ENCODE data around the gene COL20A1. TPM values are rescaled to one million over a fixed set of nuclear protein-coding genes. Genes with fewer than 3 reads are reported as not detected.

COL20A1 gene
- total RNA-seq, 1 donor from 2014 or later: not detected

DNA sequence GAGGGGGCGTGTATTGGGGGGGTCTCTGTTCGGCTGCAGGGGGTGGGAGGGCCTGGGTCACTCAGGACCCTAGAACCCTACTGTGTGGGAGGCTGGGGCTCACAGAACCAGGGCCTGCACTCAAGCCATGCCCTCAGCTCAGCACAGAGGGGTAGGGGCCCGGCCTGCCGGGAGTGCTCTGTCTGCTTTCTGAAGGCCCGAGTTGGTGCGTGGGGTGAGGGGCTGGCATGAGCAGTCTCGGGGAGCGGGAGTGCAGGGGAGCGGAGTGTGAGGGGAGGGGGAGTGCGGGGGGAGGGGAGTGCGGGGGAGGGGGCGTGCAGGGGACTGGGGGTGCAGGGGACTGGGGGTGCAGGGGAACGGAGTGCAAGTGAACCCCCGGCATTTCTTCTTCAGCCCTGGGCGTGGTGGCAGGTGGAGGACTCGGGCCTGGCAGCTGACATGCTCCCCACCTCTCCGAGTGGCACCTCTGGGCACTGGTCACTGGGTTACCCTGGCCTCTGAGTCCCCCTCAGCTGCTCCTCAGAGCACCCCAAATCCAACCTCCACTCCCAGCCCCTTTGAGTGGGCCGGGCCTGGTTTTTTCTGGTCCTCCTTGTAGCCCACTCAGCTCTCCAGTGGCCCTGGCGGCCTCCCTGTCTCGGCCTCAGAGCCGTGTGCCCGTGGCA lies 1.0 kb downstream of the COL20A1 start:
- Histone ChIP-seq H3K27ac (no peak overlapping the region), H3K36me3 (no peaks in the 10 kb centered on the region), H3K4me3 (no peak overlapping the region), H3K27me3 (peaks cover 7% of the 10 kb centered on the region), H3K9me3 (no peaks in the 10 kb centered on the region), H3K4me1 (no peaks in the 10 kb centered on the region)
- TF ChIP-seq POLR2AphosphoS5 (IDR thresholded peaks at IDR 0.05; ENCODE audit: insufficient read depth in 1 of 2, low read depth in 1 of 2) (no peak), POLR2A (IDR thresholded peaks at IDR 0.05) (no peak)
- TF ChIP-seq, protein P1, sequence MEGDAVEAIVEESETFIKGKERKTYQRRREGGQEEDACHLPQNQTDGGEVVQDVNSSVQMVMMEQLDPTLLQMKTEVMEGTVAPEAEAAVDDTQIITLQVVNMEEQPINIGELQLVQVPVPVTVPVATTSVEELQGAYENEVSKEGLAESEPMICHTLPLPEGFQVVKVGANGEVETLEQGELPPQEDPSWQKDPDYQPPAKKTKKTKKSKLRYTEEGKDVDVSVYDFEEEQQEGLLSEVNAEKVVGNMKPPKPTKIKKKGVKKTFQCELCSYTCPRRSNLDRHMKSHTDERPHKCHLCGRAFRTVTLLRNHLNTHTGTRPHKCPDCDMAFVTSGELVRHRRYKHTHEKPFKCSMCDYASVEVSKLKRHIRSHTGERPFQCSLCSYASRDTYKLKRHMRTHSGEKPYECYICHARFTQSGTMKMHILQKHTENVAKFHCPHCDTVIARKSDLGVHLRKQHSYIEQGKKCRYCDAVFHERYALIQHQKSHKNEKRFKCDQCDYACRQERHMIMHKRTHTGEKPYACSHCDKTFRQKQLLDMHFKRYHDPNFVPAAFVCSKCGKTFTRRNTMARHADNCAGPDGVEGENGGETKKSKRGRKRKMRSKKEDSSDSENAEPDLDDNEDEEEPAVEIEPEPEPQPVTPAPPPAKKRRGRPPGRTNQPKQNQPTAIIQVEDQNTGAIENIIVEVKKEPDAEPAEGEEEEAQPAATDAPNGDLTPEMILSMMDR (IDR thresholded peaks at IDR 0.05): no peak
- intact Hi-C loops (cut with DNase I): no loop called here
- DNase-seq (ENCODE audit: extremely low spot score in 2 of 2): no peak

DNA sequence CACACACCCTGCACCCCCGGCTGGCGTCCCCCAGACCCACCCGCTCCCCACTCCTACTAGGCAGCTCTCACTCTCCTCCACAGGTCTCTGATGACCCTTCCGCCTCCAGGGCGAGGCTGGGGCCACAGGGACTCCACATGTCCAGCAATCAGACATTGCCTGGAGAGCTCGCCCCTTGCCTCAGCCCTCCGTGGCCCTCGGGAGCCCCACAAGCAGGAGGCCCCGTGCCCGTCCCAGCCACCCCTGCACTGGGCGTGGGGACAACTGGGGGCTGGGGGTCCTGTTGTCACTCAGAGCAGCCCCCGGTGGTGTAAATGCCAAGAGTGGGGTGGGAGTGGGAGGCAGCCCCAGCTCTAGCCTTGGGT lies 1.5 kb downstream of the COL20A1 start:
- no peaks in the 10 kb centered on the region for H3K4me1 ChIP-seq
- H3K4me3 ChIP-seq: no peak overlapping the region
- H3K27ac ChIP-seq: no peak overlapping the region
- H3K9me3 ChIP-seq: no peaks in the 10 kb centered on the region
- intact Hi-C loops (cut with DNase I): no loop called here
- H3K36me3 ChIP-seq: no peaks in the 10 kb centered on the region
- TF ChIP-seq, protein P1 (IDR thresholded peaks at IDR 0.05): no peak
- TF ChIP-seq POLR2AphosphoS5 (IDR thresholded peaks at IDR 0.05; ENCODE audit: insufficient read depth in 1 of 2, low read depth in 1 of 2) (no peak), POLR2A (IDR thresholded peaks at IDR 0.05) (no peak)
- H3K27me3 ChIP-seq: peaks cover 7% of the 10 kb centered on the region
- no peak for DNase-seq (ENCODE audit: extremely low spot score in 2 of 2)

DNA sequence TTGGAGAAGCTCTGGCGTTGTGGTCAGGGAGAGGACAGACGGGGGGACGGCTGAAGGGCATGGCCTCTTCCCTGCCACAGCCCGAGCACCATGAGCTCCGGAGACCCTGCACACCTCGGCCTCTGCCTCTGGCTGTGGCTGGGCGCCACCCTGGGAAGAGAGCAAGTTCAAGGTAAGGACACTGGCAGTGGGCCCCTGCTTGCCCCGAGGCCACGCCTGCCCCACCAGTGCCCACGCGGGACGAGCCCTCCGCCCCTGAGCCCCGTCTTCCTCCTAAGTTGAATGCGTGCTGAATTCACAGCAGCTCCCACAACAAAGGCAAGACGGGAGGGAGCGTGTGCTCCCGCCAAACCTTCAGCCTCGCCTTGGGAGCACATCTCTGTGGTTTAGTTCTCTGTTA lies 2.0 kb downstream of the COL20A1 start:
- H3K36me3 ChIP-seq: no peaks in the 10 kb centered on the region
- no peaks in the 10 kb centered on the region for H3K9me3 ChIP-seq
- no peak for DNase-seq (ENCODE audit: extremely low spot score in 2 of 2)
- peaks cover 7% of the 10 kb centered on the region for H3K27me3 ChIP-seq
- no peaks in the 10 kb centered on the region for H3K4me1 ChIP-seq
- no peak for TF ChIP-seq POLR2A (IDR thresholded peaks at IDR 0.05)
- TF ChIP-seq, protein P1 (IDR thresholded peaks at IDR 0.05): no peak
- no peak for TF ChIP-seq POLR2AphosphoS5 (IDR thresholded peaks at IDR 0.05; ENCODE audit: insufficient read depth in 1 of 2, low read depth in 1 of 2)
- intact Hi-C loops (cut with DNase I): no loop called here
- no peak overlapping the region for H3K27ac ChIP-seq
- H3K4me3 ChIP-seq: no peak overlapping the region

DNA sequence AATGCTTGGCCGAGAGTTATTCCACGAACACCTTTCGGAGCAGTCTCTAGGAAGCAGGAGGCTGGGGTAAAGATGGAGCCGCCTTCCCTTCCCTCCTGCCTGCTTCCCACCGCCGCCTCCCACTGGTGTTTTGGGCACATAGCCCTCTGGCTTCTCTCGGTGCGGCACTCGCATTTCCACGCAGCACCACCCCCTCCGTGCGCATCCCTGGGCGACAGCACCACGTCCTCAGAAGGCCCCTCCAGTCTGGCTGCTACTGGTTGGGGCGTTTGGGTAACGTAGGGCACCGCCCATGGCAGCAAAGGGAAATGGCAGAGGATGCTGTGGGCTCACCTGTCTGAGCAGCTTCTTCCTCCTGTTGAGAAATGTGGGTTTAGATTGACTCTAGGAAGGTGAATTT lies 2.4 kb downstream of the COL20A1 start:
- no peaks in the 10 kb centered on the region for H3K36me3 ChIP-seq
- H3K9me3 ChIP-seq: no peaks in the 10 kb centered on the region
- no peak overlapping the region for H3K4me3 ChIP-seq
- H3K27me3 ChIP-seq: peaks cover 7% of the 10 kb centered on the region
- no peak for TF ChIP-seq POLR2AphosphoS5 (IDR thresholded peaks at IDR 0.05; ENCODE audit: insufficient read depth in 1 of 2, low read depth in 1 of 2)
- no peak for TF ChIP-seq POLR2A (IDR thresholded peaks at IDR 0.05)
- TF ChIP-seq, protein P1 (IDR thresholded peaks at IDR 0.05): no peak
- DNase-seq (ENCODE audit: extremely low spot score in 2 of 2): no peak
- H3K4me1 ChIP-seq: no peaks in the 10 kb centered on the region
- H3K27ac ChIP-seq: no peak overlapping the region
- intact Hi-C loops (cut with DNase I): no loop called here

DNA sequence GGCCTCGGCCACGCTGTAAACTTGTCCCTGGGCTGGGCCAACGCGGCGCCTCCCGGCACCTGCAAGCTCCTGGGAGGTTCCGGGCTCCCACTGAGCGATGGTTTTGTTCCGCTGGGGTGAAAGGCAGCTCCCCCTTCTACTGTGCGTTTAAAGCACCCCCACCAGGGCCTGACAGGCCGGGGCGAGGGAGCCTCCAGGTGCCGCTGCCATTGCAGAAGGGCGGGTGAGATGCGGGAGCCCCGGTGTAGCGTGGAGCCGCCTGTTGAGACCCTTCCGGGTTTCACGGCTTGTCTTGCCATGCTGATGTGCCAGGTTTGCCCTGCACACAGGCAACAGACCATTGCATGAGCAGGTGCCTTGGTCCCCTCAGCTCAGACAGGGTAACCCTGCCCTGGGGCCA lies 2.9 kb downstream of the COL20A1 start:
- TF ChIP-seq, protein P1 (IDR thresholded peaks at IDR 0.05): no peak
- no peak for TF ChIP-seq POLR2A (IDR thresholded peaks at IDR 0.05)
- TF ChIP-seq POLR2AphosphoS5 (IDR thresholded peaks at IDR 0.05; ENCODE audit: insufficient read depth in 1 of 2, low read depth in 1 of 2): no peak
- intact Hi-C loops (cut with DNase I): no loop called here
- Histone ChIP-seq H3K4me1 (no peaks in the 10 kb centered on the region), H3K9me3 (no peaks in the 10 kb centered on the region), H3K27ac (no peak overlapping the region), H3K36me3 (no peaks in the 10 kb centered on the region), H3K27me3 (peaks cover 7% of the 10 kb centered on the region), H3K4me3 (no peak overlapping the region)
- DNase-seq (ENCODE audit: extremely low spot score in 2 of 2): no peak

Measured in vagina (tissue), 2 donors.